MG63 (cell line): ENCODE measurements around the gene SIN3B. TPM values are rescaled to one million over a fixed set of nuclear protein-coding genes. Genes with fewer than 3 reads are reported as not detected.
"Not testable (repeated sequence)": the region's sequence is repeated elsewhere in the genome, so short reads cannot be mapped to it uniquely, and the experiment has no call there.

Source experiments
- DNase-seq: peaks from one replicate; pipeline ENCODE4 v3.0.0-alpha.2; 2020
- H3K27me3 ChIP-seq: fragments of 250-450 bp; sonication (Bioruptor Pico); 2 replicates; pipeline ENCODE4 v1.5.1; 2020; ENCODE audit warnings: mild to moderate bottlenecking, moderate library complexity
- H3K36me3 ChIP-seq: fragments of 250-450 bp; sonication (Bioruptor Pico); 2 replicates; pipeline ENCODE4 v1.5.1; 2020; ENCODE audit warnings: mild to moderate bottlenecking, moderate library complexity
- H3K4me3 ChIP-seq: fragments of 250-450 bp; sonication (Bioruptor Pico); 2 replicates; pipeline ENCODE4 v1.5.1; 2020; ENCODE audit warnings: mild to moderate bottlenecking, moderate library complexity
- H3K9me3 ChIP-seq: fragments of 250-450 bp; sonication (Bioruptor Pico); 2 replicates; pipeline ENCODE4 v1.5.1; 2020; ENCODE audit warnings: mild to moderate bottlenecking, moderate library complexity
- total RNA-seq: library from RNA; depleted of rRNA; stranded (reverse); fragments of >200 nt; shearing (Covaris generic); gene quantifications from 2 replicates; pipeline ENCODE4 v1.2.3, GENCODE V29; 2014; ENCODE audit warnings: low replicate concordance

The SIN3B gene
- total RNA-seq, 1 experiment from 2014 or later, result 44.1 TPM

DNA sequence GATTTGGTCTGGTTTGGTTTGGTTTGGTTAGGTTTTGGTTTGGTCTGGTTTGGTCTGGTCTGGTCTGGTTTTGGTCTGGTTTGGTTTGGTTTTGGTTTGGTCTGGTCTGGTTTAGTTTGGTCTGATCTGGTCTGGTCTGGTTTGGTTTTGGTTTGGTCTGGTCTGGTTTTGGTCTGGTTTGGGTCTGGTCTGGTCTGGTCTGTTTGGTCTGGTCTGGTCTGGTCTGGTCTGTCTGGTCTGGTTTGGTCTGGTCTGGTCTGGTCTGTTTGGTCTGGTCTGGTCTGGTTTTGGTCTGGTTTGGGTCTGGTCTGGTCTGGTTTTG is 45.7 kb downstream of the SIN3B start:
- H3K27me3 ChIP-seq, H3K4me3 ChIP-seq, H3K9me3 ChIP-seq, DNase-seq: not testable (repeated sequence)
- H3K36me3 ChIP-seq, result peaks cover 78% of the 10 kb centered on the region

DNA sequence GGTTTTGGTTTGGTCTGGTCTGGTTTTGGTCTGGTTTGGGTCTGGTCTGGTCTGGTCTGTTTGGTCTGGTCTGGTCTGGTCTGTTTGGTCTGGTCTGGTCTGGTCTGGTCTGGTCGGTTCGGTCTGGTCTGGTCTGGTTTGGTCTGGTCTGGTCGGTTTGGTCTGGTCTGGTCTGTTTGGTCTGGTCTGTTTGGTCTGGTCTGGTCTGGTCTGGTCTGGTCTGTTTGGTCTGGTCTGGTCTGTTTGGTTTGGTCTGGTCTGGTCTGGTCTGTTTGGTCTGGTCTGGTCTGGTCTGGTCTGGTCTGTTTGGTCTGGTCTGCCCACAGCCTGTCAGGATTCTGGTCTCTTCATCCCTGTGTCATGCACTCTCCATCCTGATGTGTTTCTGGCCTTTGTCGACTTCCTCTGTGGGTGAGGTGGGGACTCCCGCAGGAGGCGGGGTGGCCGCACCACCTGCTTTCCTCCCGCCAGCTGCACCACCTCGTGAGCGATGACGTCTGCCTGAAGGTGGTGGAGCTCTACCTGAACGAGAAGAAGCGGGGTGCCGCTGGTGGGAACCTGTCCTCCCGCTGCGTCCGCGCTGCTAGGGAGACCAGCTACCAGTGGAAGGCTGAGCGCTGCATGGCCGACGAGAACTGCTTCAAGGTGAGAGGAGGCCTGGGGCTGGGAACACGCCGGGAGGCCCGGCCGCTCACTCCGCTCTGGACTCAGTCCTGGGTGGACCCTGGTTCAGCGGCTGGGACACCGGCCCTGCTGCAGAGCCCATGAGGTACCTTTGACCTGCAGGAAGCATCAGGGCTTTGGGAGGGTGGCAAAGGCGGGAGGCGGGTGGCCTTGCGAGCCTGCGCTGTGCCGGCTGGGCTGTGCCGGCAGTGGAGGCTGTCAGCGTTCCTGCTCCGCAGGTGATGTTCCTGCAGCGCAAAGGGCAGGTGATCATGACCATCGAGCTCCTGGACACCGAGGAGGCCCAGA is 46.7 kb downstream of the SIN3B start:
- no peak overlapping the region for H3K4me3 ChIP-seq
- H3K36me3 ChIP-seq, result peaks cover 84% of the 10 kb centered on the region
- H3K27me3 ChIP-seq, result no peaks in the 10 kb centered on the region
- H3K9me3 ChIP-seq, result peaks cover 2% of the 10 kb centered on the region; the same call in 1 of the 2 replicates
- no peak for DNase-seq

DNA sequence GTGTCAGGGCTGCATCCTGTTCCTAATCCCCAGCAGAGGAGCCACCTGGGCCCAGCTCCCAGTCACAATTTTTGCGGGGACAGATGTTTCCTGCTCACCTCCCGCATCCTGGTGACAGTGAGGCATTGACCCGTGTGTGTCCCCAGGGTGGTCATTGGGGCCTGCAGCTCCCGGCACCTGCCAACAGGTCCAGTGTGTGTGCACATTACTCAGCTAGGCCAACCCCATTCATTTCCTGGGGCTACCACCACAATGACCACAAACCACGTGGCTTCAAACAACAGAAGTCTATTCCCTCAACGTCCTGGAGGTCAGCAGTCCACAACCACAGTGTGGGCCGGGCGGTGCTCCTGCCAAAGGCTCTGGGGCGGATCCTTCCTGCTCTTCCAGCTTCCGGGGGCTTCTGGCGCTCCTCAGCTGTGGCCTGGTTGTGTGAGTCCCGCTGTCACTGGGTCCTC is 47.7 kb downstream of the SIN3B start:
- H3K9me3 ChIP-seq, result peaks cover 12% of the 10 kb centered on the region
- no peaks in the 10 kb centered on the region for H3K27me3 ChIP-seq
- no peak overlapping the region for H3K4me3 ChIP-seq
- H3K36me3 ChIP-seq, result peaks cover 77% of the 10 kb centered on the region
- no peak for DNase-seq

DNA sequence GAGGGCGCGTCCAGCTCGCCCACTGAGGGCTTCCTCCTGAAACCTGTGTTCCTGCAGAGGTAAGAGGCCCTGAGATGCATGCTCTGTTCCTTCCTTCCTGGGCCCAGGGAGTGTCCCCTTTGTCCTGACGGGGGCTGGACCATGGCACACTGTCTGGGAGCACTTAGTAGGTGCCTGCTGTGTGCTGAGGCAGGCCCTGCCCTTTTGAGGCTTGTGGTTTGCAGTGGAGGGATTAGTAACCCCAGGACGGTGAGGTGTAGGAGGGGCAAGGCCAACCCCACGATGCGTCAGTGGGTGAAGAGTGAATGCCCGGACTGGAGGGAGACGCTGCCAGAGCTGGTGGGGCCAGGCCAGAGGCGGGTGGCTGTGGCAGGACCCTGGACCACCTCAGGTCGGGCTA is 48.4 kb downstream of the SIN3B start:
- Histone ChIP-seq H3K9me3 (peaks cover 17% of the 10 kb centered on the region), H3K36me3 (peaks cover 73% of the 10 kb centered on the region), H3K27me3 (no peaks in the 10 kb centered on the region), H3K4me3 (no peak overlapping the region)
- no peak for DNase-seq

GRCh38 chr19:16878181-16878965 is 49.2 kb downstream of the SIN3B start:
- H3K27me3 ChIP-seq, result no peaks in the 10 kb centered on the region
- H3K9me3 ChIP-seq, result peaks cover 19% of the 10 kb centered on the region
- no peak overlapping the region for H3K4me3 ChIP-seq
- peaks cover 67% of the 10 kb centered on the region for H3K36me3 ChIP-seq
- DNase-seq, result no peak

GRCh38 chr19:16880884-16881554 is 51.8 kb downstream of the SIN3B start:
- Histone ChIP-seq H3K27me3 (no peaks in the 10 kb centered on the region), H3K4me3 (no peak overlapping the region), H3K9me3 (peaks cover 19% of the 10 kb centered on the region), H3K36me3 (peaks cover 52% of the 10 kb centered on the region)
- DNase-seq, result no peak

GRCh38 chr19:16882146-16882545 is 52.9 kb downstream of the SIN3B start:
- peaks cover 41% of the 10 kb centered on the region for H3K36me3 ChIP-seq
- no peak overlapping the region for H3K4me3 ChIP-seq
- peaks cover 19% of the 10 kb centered on the region for H3K9me3 ChIP-seq
- no peak for DNase-seq
- H3K27me3 ChIP-seq, result no peaks in the 10 kb centered on the region

- no peak for DNase-seq
- peaks cover 27% of the 10 kb centered on the region for H3K36me3 ChIP-seq
- H3K27me3 ChIP-seq, result no peaks in the 10 kb centered on the region
- no peak overlapping the region for H3K4me3 ChIP-seq
- peaks cover 19% of the 10 kb centered on the region for H3K9me3 ChIP-seq
Observed at GRCh38 chr19:16883522-16883921, 54.3 kb downstream of the SIN3B start.

GRCh38 chr19:16885166-16885565 is 56.0 kb downstream of the SIN3B start:
- Histone ChIP-seq H3K9me3 (peaks cover 19% of the 10 kb centered on the region), H3K27me3 (no peaks in the 10 kb centered on the region), H3K4me3 (no peak overlapping the region), H3K36me3 (peaks cover 11% of the 10 kb centered on the region)
- DNase-seq, result no peak

DNA sequence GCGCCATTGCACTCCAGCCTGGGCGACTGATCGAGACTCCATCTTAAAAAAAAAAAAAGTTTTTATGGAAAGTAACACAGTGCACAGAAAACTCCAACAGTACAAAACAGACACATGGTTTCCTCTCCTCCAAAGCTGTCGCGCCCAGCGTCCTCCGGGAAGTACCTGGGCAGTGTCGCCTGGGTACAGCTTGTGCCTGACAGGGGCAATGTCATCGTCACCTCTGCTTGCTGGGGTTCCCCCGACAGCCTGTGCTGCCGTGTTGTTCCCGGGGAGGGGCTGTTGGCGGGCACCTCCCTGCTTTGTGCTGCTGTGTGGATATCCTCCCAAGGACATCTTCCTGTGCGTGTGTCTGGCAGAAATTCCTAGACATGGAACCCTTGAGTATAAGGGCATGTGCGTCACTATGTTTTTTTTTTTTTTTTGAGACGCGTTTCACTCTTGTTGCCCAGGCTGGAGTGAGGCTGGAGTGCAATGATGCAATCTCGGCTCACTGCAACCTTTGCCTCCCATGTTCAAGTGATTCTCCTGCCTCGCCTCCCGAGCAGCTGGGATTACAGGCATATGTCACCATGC is 57.2 kb downstream of the SIN3B start:
- Histone ChIP-seq H3K9me3 (peaks cover 12% of the 10 kb centered on the region), H3K4me3 (peak overlapping the region; percentile 24; the same call in 1 of the 2 replicates), H3K27me3 (no peaks in the 10 kb centered on the region), H3K36me3 (no peaks in the 10 kb centered on the region)
- peak; percentile 67 for DNase-seq

DNA sequence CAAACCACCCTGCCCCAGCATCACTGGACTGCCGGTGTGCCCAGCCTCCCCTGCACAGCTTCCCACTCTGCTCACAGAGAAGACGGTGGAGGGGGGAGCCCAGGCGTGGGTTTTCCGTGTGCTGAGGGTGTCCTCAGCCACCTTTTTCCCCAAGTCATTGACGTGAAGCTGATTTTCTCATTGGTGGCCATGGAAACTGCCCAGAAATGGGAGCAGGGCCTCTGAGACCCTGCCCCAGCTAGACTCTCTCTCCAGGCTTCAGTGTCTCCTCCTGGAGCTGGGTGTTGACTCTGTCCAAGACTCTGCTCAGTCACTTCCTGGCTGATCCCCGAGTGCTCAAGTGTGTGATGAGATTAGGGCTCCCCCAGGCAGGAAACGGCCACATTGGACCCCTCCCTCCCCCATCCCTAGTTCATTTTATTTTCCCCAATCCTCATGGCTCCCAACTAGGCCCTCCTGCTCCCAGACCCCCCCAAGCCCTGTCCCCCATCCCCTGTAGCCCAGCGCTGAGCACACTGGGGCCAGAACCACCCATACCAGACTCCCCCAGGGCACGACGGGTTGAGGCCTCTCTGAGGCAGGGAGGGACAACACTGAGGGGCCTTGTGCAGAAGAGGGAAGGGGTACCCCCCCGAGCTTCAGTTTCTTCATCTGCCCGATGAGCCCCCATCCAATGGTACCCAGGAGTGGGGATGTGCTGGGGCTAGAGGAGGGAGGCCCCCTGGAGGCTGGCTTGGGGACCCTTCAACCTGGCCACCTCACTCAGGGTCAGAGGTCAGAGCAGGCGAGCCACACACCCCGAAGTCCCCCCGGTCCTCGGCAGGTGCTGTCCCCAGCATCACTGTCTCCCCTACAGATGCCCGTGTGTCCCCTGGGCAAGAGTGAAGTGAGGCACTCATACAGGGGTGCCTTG is 58.4 kb downstream of the SIN3B start:
- DNase-seq, result no peak
- peaks cover 2% of the 10 kb centered on the region for H3K9me3 ChIP-seq

GRCh38 chr19:16888629-16889365 is 59.6 kb downstream of the SIN3B start, which contains the start of gene F2RL3:
Gene F2RL3 (plus strand): TSS chr19:16888999. CDS start chr19:16889190, 191 bp downstream.
- no peak for DNase-seq
- H3K4me3 ChIP-seq, result peak within 1 kb of the TSS; percentile 14; the same call in 1 of the 2 replicates
- H3K9me3 ChIP-seq, result no peaks in the 10 kb centered on the region
- no peaks in the 10 kb centered on the region for H3K36me3 ChIP-seq
- H3K27me3 ChIP-seq, result no peaks in the 10 kb centered on the region

More for the DNA sequence above, 58.4 kb downstream of the SIN3B start:
- Histone ChIP-seq H3K36me3 (no peaks in the 10 kb centered on the region), H3K27me3 (no peaks in the 10 kb centered on the region), H3K4me3 (no peak overlapping the region)

DNA sequence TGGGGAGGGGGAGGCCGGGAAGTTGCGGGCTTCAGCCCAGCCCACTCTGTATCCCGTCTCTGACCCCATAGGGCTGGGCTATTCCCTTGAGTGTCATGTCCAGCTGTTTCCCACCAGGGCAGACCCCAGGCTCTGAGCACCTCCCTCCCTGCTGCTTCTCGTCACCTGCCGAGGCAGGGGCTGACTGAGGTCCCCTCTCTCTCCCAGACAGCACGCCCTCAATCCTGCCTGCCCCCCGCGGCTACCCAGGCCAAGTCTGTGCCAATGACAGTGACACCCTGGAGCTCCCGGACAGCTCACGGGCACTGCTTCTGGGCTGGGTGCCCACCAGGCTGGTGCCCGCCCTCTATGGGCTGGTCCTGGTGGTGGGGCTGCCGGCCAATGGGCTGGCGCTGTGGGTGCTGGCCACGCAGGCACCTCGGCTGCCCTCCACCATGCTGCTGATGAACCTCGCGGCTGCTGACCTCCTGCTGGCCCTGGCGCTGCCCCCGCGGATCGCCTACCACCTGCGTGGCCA is 60.2 kb downstream of the SIN3B start:
- no peaks in the 10 kb centered on the region for H3K9me3 ChIP-seq
- H3K4me3 ChIP-seq, result peak overlapping the region; percentile 14; the same call in 1 of the 2 replicates
- DNase-seq, result peak; percentile 85
- H3K27me3 ChIP-seq, result no peaks in the 10 kb centered on the region
- H3K36me3 ChIP-seq, result no peaks in the 10 kb centered on the region

GRCh38 chr19:16889883-16890460 is 60.8 kb downstream of the SIN3B start:
- H3K36me3 ChIP-seq, result no peaks in the 10 kb centered on the region

More at GRCh38 chr19:16889883-16890460, 60.8 kb downstream of the SIN3B start:
- no peak for DNase-seq
- H3K4me3 ChIP-seq, result peak overlapping the region; percentile 14; the same call in 1 of the 2 replicates
- no peaks in the 10 kb centered on the region for H3K9me3 ChIP-seq
- H3K27me3 ChIP-seq, result no peaks in the 10 kb centered on the region
